NCI-H510A treated with DMSO at 0.1 percent for 48 hours (cell line): Measurements from ENCODE around the gene RAB6B.

ENCODE experiments used
- DNase-seq: peaks from one replicate; lab custom pipeline; 2025; lab: John Stamatoyannopoulos, UW

Gene RAB6B

GRCh38 chr3:133857767-133858166, 37.9 kb downstream of the RAB6B start:
- DNase-seq = no peak

GRCh38 chr3:133856316-133856715, 39.4 kb downstream of the RAB6B start:
- no peak for DNase-seq

DNA sequence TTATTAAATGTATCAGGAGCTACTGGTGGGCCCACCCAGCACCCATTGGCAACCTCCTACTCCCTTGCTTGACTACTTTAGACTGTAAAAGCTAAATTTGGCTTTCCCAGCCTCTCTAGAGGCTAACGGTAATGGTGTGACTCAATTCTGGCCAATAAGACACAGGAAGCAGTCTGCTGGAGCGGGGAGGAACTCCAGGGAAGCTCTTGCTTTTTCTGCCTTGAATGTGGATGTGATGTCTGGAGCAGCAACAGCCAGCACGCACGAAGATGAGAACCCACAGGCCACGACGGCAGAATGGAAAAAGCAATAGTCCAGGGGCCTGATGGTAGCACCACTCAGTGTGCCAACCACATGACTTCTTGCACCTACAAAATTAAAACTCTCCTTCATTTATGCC, 39.9 kb downstream of the RAB6B start:
- DNase-seq = no peak

- DNase-seq = no peak
Measured at GRCh38 chr3:133855002-133855370, 40.7 kb downstream of the RAB6B start.

DNA sequence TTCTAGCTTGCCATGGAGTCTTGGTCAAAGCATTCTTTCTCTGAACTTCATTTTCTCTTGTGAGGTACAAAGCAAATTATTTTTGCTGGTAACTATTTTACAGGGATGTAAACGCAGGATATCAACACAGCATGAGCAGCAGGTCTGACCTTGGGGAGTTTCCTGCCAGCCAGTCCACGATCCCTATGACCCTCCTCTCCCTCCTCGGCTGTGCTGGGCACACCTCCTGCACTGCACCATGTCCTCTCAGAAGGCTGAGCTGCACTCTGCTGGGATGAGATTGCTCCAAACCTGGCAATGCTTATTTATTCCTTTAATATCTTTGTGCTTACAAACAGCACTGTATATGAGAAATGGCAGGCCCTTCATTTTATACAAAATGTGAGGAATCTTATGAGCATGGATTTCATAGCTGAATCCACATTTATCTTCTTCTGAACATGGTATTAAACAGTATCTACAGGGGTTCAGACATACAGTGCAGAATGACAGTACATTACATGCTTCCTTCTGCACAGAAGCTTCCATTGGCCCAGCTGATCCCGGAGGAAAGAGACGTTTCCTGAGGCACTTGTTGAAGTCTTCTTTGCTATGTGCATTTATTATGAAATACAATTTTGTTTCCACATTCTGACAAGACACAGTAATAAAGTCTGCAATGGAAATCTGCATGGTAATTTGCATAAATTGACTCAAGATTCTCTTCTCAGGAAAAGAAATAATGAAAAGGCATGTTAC, 41.2 kb downstream of the RAB6B start:
- DNase-seq = no peak

GRCh38 chr3:133853925-133854227, 41.8 kb downstream of the RAB6B start:
- DNase-seq = no peak

DNA sequence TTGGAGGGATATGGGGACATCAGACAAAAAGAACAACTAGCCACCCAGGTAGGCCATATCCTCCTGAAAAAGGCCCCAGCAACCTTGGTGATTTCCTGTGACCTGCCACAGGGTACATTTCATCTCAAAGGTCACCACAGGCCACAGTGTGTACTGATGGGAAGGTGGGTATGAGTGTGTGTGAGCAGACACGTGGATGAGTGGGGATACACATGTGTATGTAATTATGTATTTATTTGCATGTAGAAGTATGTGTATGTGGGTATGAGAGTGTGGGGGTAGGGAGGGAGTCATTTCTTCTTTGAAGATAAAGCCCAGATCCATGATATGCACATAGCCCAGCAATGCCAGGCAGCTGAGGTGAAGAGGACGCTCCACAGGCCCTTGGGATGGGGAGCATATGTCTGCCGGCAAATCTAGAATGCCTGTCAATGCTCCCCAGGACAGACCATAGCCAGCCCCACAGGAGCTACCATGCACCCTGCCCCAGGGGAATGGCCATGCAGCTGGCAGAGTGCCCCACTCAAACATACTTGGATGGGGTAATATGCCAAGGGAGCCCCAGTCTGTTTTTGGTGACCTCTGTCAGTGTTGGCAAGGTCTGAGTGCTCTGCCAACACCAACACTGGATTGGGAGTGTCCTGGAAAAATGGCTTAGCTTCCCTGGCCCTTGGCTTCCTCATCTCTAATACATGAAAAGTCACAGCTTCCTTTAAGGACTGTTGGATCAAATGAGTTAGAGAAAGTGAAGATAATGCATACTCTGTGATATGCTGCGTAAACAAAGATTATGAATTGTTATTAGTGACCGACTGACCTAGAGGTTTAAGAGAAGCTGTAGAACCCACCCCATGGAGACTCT, 42.4 kb downstream of the RAB6B start:
- DNase-seq = no peak

DNA sequence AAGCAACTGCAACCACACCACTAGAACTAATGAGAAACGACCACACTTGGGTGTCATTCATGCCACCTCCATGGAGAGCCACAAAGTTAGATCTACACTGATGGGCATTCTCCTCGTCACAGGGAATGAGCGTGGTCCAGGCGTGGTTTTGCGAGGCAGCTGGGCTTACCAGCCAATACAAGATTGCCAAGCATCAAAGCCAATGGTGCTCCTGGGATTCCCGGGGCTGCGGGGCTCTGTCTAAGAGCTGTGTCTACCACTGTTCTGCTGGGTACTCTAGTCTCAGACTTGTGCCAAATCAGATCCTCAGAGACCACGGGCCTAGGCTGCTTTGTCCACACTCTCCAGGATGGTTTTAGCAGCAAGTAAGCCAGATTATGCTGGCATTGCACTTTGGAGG, 43.8 kb downstream of the RAB6B start:
- no peak for DNase-seq

- DNase-seq = no peak
Measured at GRCh38 chr3:133851266-133851906, 44.3 kb downstream of the RAB6B start.

GRCh38 chr3:133850034-133850433, 45.6 kb downstream of the RAB6B start:
- DNase-seq = no peak

- no peak for DNase-seq
Measured at GRCh38 chr3:133849346-133849745, 46.3 kb downstream of the RAB6B start.

DNA sequence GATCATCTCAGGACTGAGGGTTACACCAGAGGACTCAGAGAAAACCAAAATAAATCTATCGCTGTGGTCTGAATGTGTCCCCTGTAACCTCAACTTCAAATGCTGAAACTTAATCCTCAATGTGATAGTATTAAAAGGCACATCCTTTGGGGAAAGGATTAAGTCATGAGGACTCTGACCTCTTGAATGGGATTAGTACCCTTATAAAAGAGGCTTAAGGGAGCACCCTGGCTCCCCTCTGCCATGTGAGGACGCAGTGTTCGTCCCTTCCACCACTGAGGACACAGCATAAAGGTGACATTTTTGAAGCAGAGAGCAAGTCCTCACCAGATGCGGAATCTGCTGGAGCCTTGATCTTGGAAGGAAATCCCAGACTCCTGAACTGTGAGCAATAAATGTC, 50.6 kb downstream of the RAB6B start:
- no peak for DNase-seq

DNA sequence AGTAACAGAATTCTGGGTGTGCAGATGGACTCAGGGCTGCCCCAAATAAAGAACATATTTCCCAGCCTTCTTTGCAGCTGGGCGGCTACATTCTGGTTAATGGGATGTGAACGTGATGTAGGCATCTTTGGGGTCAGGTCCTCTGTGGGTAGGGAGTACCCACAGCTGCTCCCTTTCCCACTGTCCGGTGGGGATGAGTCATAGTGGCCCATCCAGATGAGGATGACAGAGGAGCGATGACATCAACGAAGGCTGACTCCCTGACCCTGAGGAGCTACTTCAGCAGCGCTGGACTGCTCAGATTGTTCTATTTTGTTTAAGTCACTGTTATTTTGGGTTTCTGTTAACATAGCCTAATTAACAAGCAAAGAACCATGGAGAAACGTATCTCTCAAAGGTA, 52.0 kb downstream of the RAB6B start:
- no peak for DNase-seq

DNA sequence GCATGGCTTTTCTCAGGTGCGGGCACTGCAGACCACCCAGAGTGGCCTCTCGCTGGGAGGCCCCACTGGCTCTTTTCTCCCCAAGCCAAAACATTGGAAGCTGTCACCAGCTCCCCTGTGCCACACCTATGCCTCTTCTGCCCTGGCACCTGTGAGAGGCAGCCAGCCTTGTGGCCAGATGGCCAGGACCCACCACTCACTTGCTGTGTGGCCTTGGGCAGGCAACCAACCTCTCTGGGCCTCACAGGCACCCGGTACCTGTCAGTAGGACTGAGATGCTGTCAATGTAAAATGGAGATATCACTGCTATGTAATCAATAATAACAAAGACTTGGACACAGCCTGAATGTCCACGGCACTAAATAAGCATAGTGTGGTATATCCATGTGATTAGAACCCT, 53.5 kb downstream of the RAB6B start:
- DNase-seq = no peak

- no peak for DNase-seq
Measured at GRCh38 chr3:133841196-133841595, 54.5 kb downstream of the RAB6B start.

GRCh38 chr3:133840767-133841166, 54.9 kb downstream of the RAB6B start:
- DNase-seq = no peak

GRCh38 chr3:133840055-133840737, 55.5 kb downstream of the RAB6B start:
- no peak for DNase-seq

GRCh38 chr3:133838916-133839800, 56.5 kb downstream of the RAB6B start:
- DNase-seq = no peak

DNA sequence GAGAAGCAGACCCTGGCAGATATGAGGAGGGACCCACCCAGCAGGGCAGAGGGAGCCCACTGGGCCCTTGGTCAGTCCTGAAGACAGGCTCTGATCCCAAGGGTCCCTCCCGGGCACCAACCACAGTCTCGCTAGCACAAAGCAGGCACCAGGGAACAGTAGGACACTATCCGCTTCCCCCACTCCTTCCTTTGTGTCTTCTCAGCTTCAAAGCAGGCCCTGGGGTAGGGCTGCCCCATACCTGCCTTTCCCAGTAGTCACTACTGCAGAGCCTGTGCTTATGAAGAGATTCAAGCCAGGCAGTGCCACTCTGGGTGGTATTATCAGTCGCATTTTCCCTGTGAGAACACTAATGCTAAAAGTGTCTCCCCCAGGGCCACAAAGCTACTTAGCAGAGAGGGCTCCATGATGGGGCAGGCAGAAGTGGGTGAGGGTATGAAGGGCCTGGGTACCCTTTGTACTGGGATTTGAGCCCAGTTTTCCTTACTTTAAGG, 57.3 kb downstream of the RAB6B start:
- no peak for DNase-seq

- DNase-seq = no peak
Measured at GRCh38 chr3:133837487-133838295, 58.0 kb downstream of the RAB6B start.
